ENCODE data around the gene PPT2. TPM values are rescaled to one million over a fixed set of nuclear protein-coding genes. Genes with fewer than 3 reads are reported as not detected.

Gene PPT2
- total RNA-seq, 4 donors from 2014 or later: 16.0 to 120 (median 25.5) TPM

GRCh38 chr6:32196682-32197616 is 43.0 kb downstream of the PPT2 start:
- TF ChIP-seq POLR2AphosphoS5 (IDR thresholded peaks at IDR 0.05) (no peak), POLR2A (IDR thresholded peaks at IDR 0.05) (no peak), EP300 (IDR thresholded peaks at IDR 0.05) (no peak)
- no peak for ATAC-seq

GRCh38 chr6:32198345-32198696 is 44.4 kb downstream of the PPT2 start:
- TF ChIP-seq EP300 (IDR thresholded peaks at IDR 0.05): no peak
- TF ChIP-seq POLR2A (IDR thresholded peaks at IDR 0.05): no peak
- TF ChIP-seq CTCF (IDR thresholded peaks at IDR 0.05): no peak
- no peak for TF ChIP-seq POLR2AphosphoS5 (IDR thresholded peaks at IDR 0.05)
- Histone ChIP-seq H3K27me3 (peaks cover 19% of the 10 kb centered on the region), H3K36me3 (no peaks in the 10 kb centered on the region), H3K4me1 (peaks cover 2 to 33% (median 14%) of the 10 kb centered on the region in 3 donors), H3K27ac (peak overlapping the region in 1 of 4 donors; percentile 99), H3K9me3 (no peaks in the 10 kb centered on the region), H3K4me3 (no peak overlapping the region)
- WGBS, 2 donors (ENCODE audit: low coverage in 1 of 2): 60 to 80% methylated on average over 1 of the region's 3 CpGs
- ATAC-seq: no peak

More at GRCh38 chr6:32196682-32197616, 43.0 kb downstream of the PPT2 start:
- H3K4me3 ChIP-seq: peak overlapping the region; percentile 67 to 71
- H3K4me1 ChIP-seq: peaks cover 2 to 45% (median 14%) of the 10 kb centered on the region in 3 donors
- no peaks in the 10 kb centered on the region for H3K36me3 ChIP-seq
- no peaks in the 10 kb centered on the region for H3K9me3 ChIP-seq
- 7 to 13% methylated on average over 2 to 16 of the region's 28 CpGs for WGBS, 2 donors (ENCODE audit: low coverage in 1 of 2)
- H3K27ac ChIP-seq: peak overlapping the region; percentile 95 to 99 (median 98)
- H3K27me3 ChIP-seq: peaks cover 11% of the 10 kb centered on the region

- no peak for ATAC-seq
- Histone ChIP-seq H3K9me3 (no peaks in the 10 kb centered on the region), H3K27ac (no peak overlapping the region), H3K27me3 (peaks cover 24% of the 10 kb centered on the region), H3K4me1 (peaks cover 2 to 28% (median 14%) of the 10 kb centered on the region in 3 donors), H3K36me3 (no peaks in the 10 kb centered on the region), H3K4me3 (no peak overlapping the region)
- TF ChIP-seq POLR2A (IDR thresholded peaks at IDR 0.05): no peak
- no peak for TF ChIP-seq EP300 (IDR thresholded peaks at IDR 0.05)
- TF ChIP-seq CTCF (IDR thresholded peaks at IDR 0.05): no peak
- no peak for TF ChIP-seq POLR2AphosphoS5 (IDR thresholded peaks at IDR 0.05)
- 80 to 100% methylated on average over 1 to 2 of the region's 17 CpGs for WGBS, 2 donors (ENCODE audit: low coverage in 1 of 2)
These were observed 44.9 kb downstream of the PPT2 start for GRCh38 chr6:32198866-32199265.

- WGBS, 2 donors (ENCODE audit: low coverage in 1 of 2): 80 to 93% methylated on average over 1 to 3 of the region's 13 CpGs
- Histone ChIP-seq H3K36me3 (no peaks in the 10 kb centered on the region), H3K27ac (no peak overlapping the region), H3K27me3 (peaks cover 27% of the 10 kb centered on the region), H3K4me1 (peaks cover 2 to 14% (median 7%) of the 10 kb centered on the region in 3 donors), H3K9me3 (no peaks in the 10 kb centered on the region), H3K4me3 (no peak overlapping the region)
- TF ChIP-seq CTCF (IDR thresholded peaks at IDR 0.05): no peak
- no peak for TF ChIP-seq EP300 (IDR thresholded peaks at IDR 0.05)
- no peak for TF ChIP-seq POLR2AphosphoS5 (IDR thresholded peaks at IDR 0.05)
- no peak for TF ChIP-seq POLR2A (IDR thresholded peaks at IDR 0.05)
- ATAC-seq: no peak
These were observed 47.0 kb downstream of the PPT2 start for GRCh38 chr6:32200711-32201475.

- H3K9me3 ChIP-seq: no peaks in the 10 kb centered on the region
- TF ChIP-seq POLR2AphosphoS5 (IDR thresholded peaks at IDR 0.05) (no peak), POLR2A (IDR thresholded peaks at IDR 0.05) (no peak), EP300 (IDR thresholded peaks at IDR 0.05) (no peak), CTCF (IDR thresholded peaks at IDR 0.05) (no peak)
- ATAC-seq: no peak
- peaks cover 0 to 6% (median 1%) of the 10 kb centered on the region in 3 donors for H3K4me1 ChIP-seq
- WGBS, 2 donors (ENCODE audit: low coverage in 1 of 2): 71% methylated on average over 5 of the region's 9 CpGs; no CpG with 5 or more reads in 1 of the 2 donors
- no peak overlapping the region for H3K27ac ChIP-seq
- no peaks in the 10 kb centered on the region for H3K36me3 ChIP-seq
- peaks cover 27% of the 10 kb centered on the region for H3K27me3 ChIP-seq
- H3K4me3 ChIP-seq: no peak overlapping the region
These were observed 48.2 kb downstream of the PPT2 start for GRCh38 chr6:32202186-32202585.

Measured in gastroesophageal sphincter (tissue), 4 donors.